Neuronal stem cell (in vitro differentiated cells): ENCODE results near the gene KCNH5.

ENCODE experiments used
- DNase-seq: peaks from one replicate; pipeline ENCODE4 v3.0.0-alpha.2; 2013; ENCODE audit warnings: low spot score
- H2AFZ ChIP-seq: one replicate; pipeline ENCODE4 v1.6.1; 2013; ENCODE audit warnings: mild to moderate bottlenecking, low read length, inconsistent platforms
- H2AK5ac ChIP-seq: 2 replicates; pipeline ENCODE4 v1.6.1; 2013; ENCODE audit warnings: low read depth, mild to moderate bottlenecking, inconsistent platforms, low read length, moderate library complexity, mixed read lengths
- H2BK120ac ChIP-seq: 2 replicates; pipeline ENCODE4 v1.6.1; 2013; ENCODE audit warnings: low read depth, mild to moderate bottlenecking, inconsistent platforms, low read length, moderate library complexity, mixed read lengths
- H2BK12ac ChIP-seq: one replicate; pipeline ENCODE4 v1.6.1; 2013; ENCODE audit warnings: low read length, inconsistent platforms
- H2BK15ac ChIP-seq: 2 replicates; pipeline ENCODE4 v1.6.1; 2013; ENCODE audit warnings: mild to moderate bottlenecking, low read length, inconsistent platforms, mixed read lengths
- H2BK5ac ChIP-seq: one replicate; pipeline ENCODE4 v1.6.1; 2013; ENCODE audit warnings: inconsistent platforms, mild to moderate bottlenecking, low read length, moderate library complexity
- H3K14ac ChIP-seq: one replicate; pipeline ENCODE4 v1.6.1; 2013; ENCODE audit warnings: low read length, inconsistent platforms
- H3K18ac ChIP-seq: 2 replicates; pipeline ENCODE4 v1.6.1; 2013; ENCODE audit warnings: low read length, inconsistent platforms
- H3K23ac ChIP-seq: 2 replicates; pipeline ENCODE4 v1.6.1; 2013; ENCODE audit warnings: low read depth, mild to moderate bottlenecking, mixed read lengths, low read length, inconsistent platforms; ENCODE audit not compliant: poor library complexity
- H3K27ac ChIP-seq: replicated peaks from 3 replicates; pipeline ENCODE4 v1.5.1; 2013; ENCODE audit warnings: low read length, inconsistent platforms
- H3K27me3 ChIP-seq, 3 experiments: 2 replicates each; pipeline ENCODE4 v1.6.1; 2013; ENCODE audit warnings: low read length in 3 of 3, mild to moderate bottlenecking in 2 of 3, inconsistent platforms in 1 of 3, low read depth in 1 of 3, mixed read lengths in 1 of 3, moderate library complexity in 1 of 3; ENCODE audit not compliant: control insufficient read depth in 3 of 3, insufficient read depth in 3 of 3
- H3K36me3 ChIP-seq, 2 donors: replicated peaks in 1 of 2; 2 replicates each; pipeline ENCODE4 v1.6.1; 2013; ENCODE audit warnings: low read length in 2 of 2; ENCODE audit not compliant: control insufficient read depth in 2 of 2, insufficient read depth in 2 of 2
- H3K4ac ChIP-seq: 2 replicates; pipeline ENCODE4 v1.6.1; 2013; ENCODE audit warnings: inconsistent platforms, mild to moderate bottlenecking, low read length, moderate library complexity
- H3K4me1 ChIP-seq, 2 donors: 1 replicate in 1 of 2; 2 replicates in 1 of 2; pipeline ENCODE4 v1.6.1; 2013; ENCODE audit warnings: low read length in 2 of 2, low read depth in 1 of 2; ENCODE audit not compliant: control insufficient read depth in 2 of 2, insufficient read depth in 1 of 2
- H3K4me2 ChIP-seq: one replicate; pipeline ENCODE4 v1.6.1; 2013; ENCODE audit warnings: mild to moderate bottlenecking, low read length, inconsistent platforms; ENCODE audit not compliant: insufficient read depth, poor library complexity, severe bottlenecking
- H3K4me3 ChIP-seq, 2 donors: 2 replicates each; pipeline ENCODE4 v1.5.1; 2013; ENCODE audit warnings: low read length in 2 of 2, mild to moderate bottlenecking in 2 of 2, inconsistent platforms in 1 of 2, moderate library complexity in 1 of 2
- H3K79me1 ChIP-seq: one replicate; pipeline ENCODE4 v1.6.1; 2013; ENCODE audit warnings: low read depth, mild to moderate bottlenecking, inconsistent platforms, low read length, moderate library complexity
- H3K9ac ChIP-seq: one replicate; pipeline ENCODE4 v1.6.1; 2013; ENCODE audit warnings: mild to moderate bottlenecking, low read depth, low read length, inconsistent platforms; ENCODE audit not compliant: poor library complexity
- H3K9me3 ChIP-seq, 2 donors: replicated peaks in 1 of 2; 2 replicates each; pipeline versions ENCODE3 to v1.6.1; 2013; ENCODE audit warnings: low read length in 2 of 2, mild to moderate bottlenecking in 2 of 2, inconsistent platforms in 1 of 2, low read depth in 1 of 2, mixed read lengths in 1 of 2, moderate library complexity in 1 of 2; ENCODE audit not compliant: control insufficient read depth in 2 of 2, insufficient read depth in 1 of 2
- H4K8ac ChIP-seq: one replicate; pipeline ENCODE4 v1.6.1; 2013; ENCODE audit warnings: low read depth, mild to moderate bottlenecking, inconsistent platforms, low read length, moderate library complexity
- H4K91ac ChIP-seq: one replicate; pipeline ENCODE4 v1.6.1; 2013; ENCODE audit warnings: low read length, low read depth, mild to moderate bottlenecking, inconsistent platforms; ENCODE audit not compliant: poor library complexity
- WGBS, 2 donors: extraction: QIAGEN DNeasy Blood & Tissue Kit; methylation state at CpG; one replicate each; pipeline ENCODE4 v1.1.7; 2013; ENCODE audit warnings: missing lambda C conversion rate in 2 of 2, mixed read lengths in 1 of 2; ENCODE audit not compliant: insufficient read length in 2 of 2, insufficient replicate concordance in 1 of 2; ENCODE audit errors: extremely low coverage in 2 of 2; 5-methylcytosine and 5-hydroxymethylcytosine counted together

Gene KCNH5

DNA sequence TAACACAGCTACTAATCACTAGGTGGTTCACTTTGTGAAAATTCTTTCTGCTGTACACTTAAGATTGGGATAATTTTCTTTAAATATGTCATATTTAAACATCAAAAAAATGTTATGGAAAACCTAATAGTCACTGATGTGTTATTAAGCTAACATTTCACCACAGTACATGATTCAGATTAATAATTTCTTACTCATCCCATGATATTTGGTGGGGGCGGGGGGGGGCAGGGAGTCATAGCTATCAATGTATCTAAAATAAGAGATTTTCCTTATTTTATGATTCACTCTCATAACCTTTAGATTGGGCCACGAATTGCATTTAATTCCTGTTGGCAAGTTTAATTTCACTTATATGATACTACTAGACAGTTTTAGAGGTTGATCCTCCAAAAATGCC, 88.8 kb downstream of the KCNH5 start:
- H3K4me2 ChIP-seq = no peak overlapping the region
- H3K79me1 ChIP-seq = no peaks in the 10 kb centered on the region
- no peak overlapping the region for H2AFZ ChIP-seq
- H3K23ac ChIP-seq = no peak overlapping the region
- no peak overlapping the region for H3K14ac ChIP-seq
- no peak overlapping the region for H3K18ac ChIP-seq
- no peak overlapping the region for H3K4me3 ChIP-seq
- no peak overlapping the region for H2AK5ac ChIP-seq
- no peak overlapping the region for H3K9ac ChIP-seq
- DNase-seq = no peak
- no peak overlapping the region for H3K4ac ChIP-seq
- no peak overlapping the region for H4K8ac ChIP-seq
- WGBS, 2 donors = no CpG with 5 or more reads among the region's 2 CpGs
- no peak overlapping the region for H4K91ac ChIP-seq
- H3K4me1 ChIP-seq = no peaks in the 10 kb centered on the region
- H2BK5ac ChIP-seq = no peak overlapping the region
- no peak overlapping the region for H2BK12ac ChIP-seq
- no peaks in the 10 kb centered on the region for H3K36me3 ChIP-seq
- H3K9me3 ChIP-seq = no peaks in the 10 kb centered on the region
- H2BK15ac ChIP-seq = no peak overlapping the region
- H2BK120ac ChIP-seq = no peak overlapping the region
- H3K27me3 ChIP-seq = no peaks in the 10 kb centered on the region
- no peak overlapping the region for H3K27ac ChIP-seq

DNA sequence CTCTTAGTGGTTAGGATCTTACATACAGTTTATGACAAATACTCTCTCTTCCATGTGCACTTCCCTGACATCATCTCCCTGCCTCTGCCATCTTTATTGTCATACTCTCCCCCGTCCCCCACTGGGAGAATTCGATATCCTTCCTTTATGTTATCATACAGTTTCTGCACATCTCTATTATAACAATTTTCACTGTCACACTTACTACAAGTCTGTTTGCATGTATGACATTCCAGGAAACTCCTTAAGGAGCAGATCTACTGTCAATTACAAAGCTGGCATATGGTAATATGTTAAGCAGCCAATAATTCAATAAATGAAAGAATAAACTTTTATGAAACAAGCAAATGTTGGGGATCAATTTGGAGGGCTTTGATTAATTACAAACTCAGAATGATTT, 91.1 kb downstream of the KCNH5 start:
- no peak for DNase-seq
- Histone ChIP-seq H2BK12ac (no peak overlapping the region), H2BK15ac (no peak overlapping the region), H3K36me3 (peaks cover 0 to 2% of the 10 kb centered on the region in 2 donors), H4K8ac (no peak overlapping the region), H3K9me3 (peaks cover 0 to 2% of the 10 kb centered on the region in 2 donors), H3K23ac (no peak overlapping the region), H3K79me1 (no peaks in the 10 kb centered on the region), H3K9ac (no peak overlapping the region), H3K27ac (no peak overlapping the region), H3K18ac (no peak overlapping the region), H3K4me1 (no peaks in the 10 kb centered on the region), H2BK5ac (no peak overlapping the region), H3K4me2 (no peak overlapping the region), H3K4ac (no peak overlapping the region), H2AK5ac (no peak overlapping the region), H4K91ac (no peak overlapping the region), H3K4me3 (no peak overlapping the region), H3K14ac (no peak overlapping the region), H2BK120ac (no peak overlapping the region), H3K27me3 (no peaks in the 10 kb centered on the region), H2AFZ (no peak overlapping the region)
- no CpG with 5 or more reads among the region's 2 CpGs for WGBS, 2 donors

DNA sequence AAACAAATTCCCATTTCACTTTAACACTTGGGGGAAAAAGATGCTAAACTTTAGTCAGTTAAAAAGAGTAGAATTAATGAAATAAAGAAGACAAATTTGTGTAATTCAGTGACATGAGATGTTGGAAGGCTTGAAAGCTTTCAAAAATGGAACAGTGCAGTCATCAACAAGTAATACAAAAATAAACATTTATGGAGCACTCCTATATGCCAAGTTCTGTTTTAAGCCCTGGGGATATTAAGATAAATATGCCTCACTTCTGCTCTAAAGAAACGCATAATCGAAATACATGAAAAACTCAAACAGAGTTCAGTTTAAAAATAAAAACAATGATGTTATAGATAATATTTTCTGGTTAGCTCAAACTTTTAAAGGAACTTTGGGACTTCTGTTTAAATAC, 93.0 kb downstream of the KCNH5 start:
- Histone ChIP-seq H3K79me1 (no peaks in the 10 kb centered on the region), H2BK120ac (no peak overlapping the region), H4K8ac (no peak overlapping the region), H3K36me3 (peaks cover 0 to 2% of the 10 kb centered on the region in 2 donors), H3K4me3 (no peak overlapping the region), H3K4me2 (no peak overlapping the region), H2BK12ac (no peak overlapping the region), H2AK5ac (no peak overlapping the region), H4K91ac (no peak overlapping the region), H3K4ac (no peak overlapping the region), H2BK15ac (no peak overlapping the region), H3K23ac (no peak overlapping the region), H3K9me3 (peaks cover 0 to 2% of the 10 kb centered on the region in 2 donors), H3K14ac (no peak overlapping the region), H3K18ac (no peak overlapping the region), H3K4me1 (no peaks in the 10 kb centered on the region), H2AFZ (no peak overlapping the region), H3K27me3 (no peaks in the 10 kb centered on the region), H3K9ac (no peak overlapping the region), H2BK5ac (no peak overlapping the region), H3K27ac (no peak overlapping the region)
- WGBS, 2 donors = no CpG with 5 or more reads among the region's 2 CpGs
- no peak for DNase-seq

DNA sequence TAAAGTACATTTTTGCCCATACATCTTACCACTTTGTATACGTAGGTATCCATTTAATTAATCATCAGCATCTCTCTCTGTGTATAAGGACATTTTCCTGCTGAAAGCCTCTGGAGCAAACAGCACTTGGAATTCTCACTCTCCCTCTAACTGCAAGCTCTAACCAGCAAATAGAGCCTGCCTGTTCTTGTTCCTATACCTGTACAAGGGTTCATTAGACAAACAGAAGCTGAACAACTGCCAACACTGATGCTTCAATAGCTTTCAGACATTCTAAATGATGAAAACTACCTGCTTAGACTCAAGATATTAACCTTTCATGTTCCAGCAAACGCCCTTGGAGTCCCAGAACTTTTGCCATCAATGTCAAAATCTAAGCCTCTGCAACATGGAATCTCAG, 98.0 kb downstream of the KCNH5 start:
- H2BK5ac ChIP-seq = no peak overlapping the region
- no peak overlapping the region for H2BK12ac ChIP-seq
- H3K4me3 ChIP-seq = no peak overlapping the region
- H2BK15ac ChIP-seq = no peak overlapping the region
- H3K4me1 ChIP-seq = peaks cover 0 to 1% of the 10 kb centered on the region in 2 donors
- no peak overlapping the region for H2BK120ac ChIP-seq
- H3K23ac ChIP-seq = no peak overlapping the region
- H4K8ac ChIP-seq = no peak overlapping the region
- DNase-seq = no peak
- H3K9me3 ChIP-seq = peaks cover 0 to 2% of the 10 kb centered on the region in 2 donors
- WGBS, 2 donors = no CpG with 5 or more reads among the region's 2 CpGs
- no peak overlapping the region for H2AK5ac ChIP-seq
- H3K79me1 ChIP-seq = no peaks in the 10 kb centered on the region
- no peak overlapping the region for H3K9ac ChIP-seq
- no peak overlapping the region for H3K4me2 ChIP-seq
- no peak overlapping the region for H2AFZ ChIP-seq
- H3K36me3 ChIP-seq = peaks cover 0 to 2% of the 10 kb centered on the region in 2 donors
- no peaks in the 10 kb centered on the region for H3K27me3 ChIP-seq
- H3K14ac ChIP-seq = no peak overlapping the region
- H3K27ac ChIP-seq = no peak overlapping the region
- H4K91ac ChIP-seq = no peak overlapping the region
- no peak overlapping the region for H3K4ac ChIP-seq
- no peak overlapping the region for H3K18ac ChIP-seq
